SK-N-MC (cell line): ENCODE data around the gene URB2.

Source experiments
- DNase-seq: peaks from one replicate; pipeline ENCODE4 v3.0.0-alpha.2; 2011; ENCODE audit warnings: low read depth, low spot score
- H3K27ac ChIP-seq: fragments of 200-600 bp; sonication (generic); 2 replicates; pipeline ENCODE4 v1.5.1; 2016; ENCODE audit warnings: mixed run types
- H3K36me3 ChIP-seq: fragments of 200-600 bp; sonication (generic); 2 replicates; pipeline ENCODE4 v1.6.1; 2017; ENCODE audit warnings: antibody characterized with exemption, low read length, mixed read lengths; ENCODE audit not compliant: insufficient read depth
- H3K4me3 ChIP-seq: fragments of 200-600 bp; sonication (generic); 2 replicates; pipeline ENCODE4 v1.5.1; 2016
- H3K9ac ChIP-seq: fragments of 200-600 bp; sonication (generic); 2 replicates; pipeline ENCODE4 v1.8.0; 2017; ENCODE audit warnings: mixed run types, mixed read lengths; ENCODE audit not compliant: insufficient read length
- H3K9me3 ChIP-seq: fragments of 200-600 bp; sonication (generic); 2 replicates; pipeline ENCODE4 v1.6.1; 2017; ENCODE audit warnings: low read depth, mild to moderate bottlenecking, antibody characterized with exemption, low read length, moderate library complexity, mixed read lengths
- EZH2 ChIP-seq: fragments of 200-600 bp; sonication (generic); IDR thresholded peaks from one replicate; pipeline ENCODE4 v1.6.1; 2017; ENCODE audit warnings: antibody characterized with exemption
- FOXP2 ChIP-seq: optimal IDR thresholded peaks from 2 replicates; pipeline ENCODE3; 2011; ENCODE audit warnings: mild to moderate bottlenecking, moderate library complexity; ENCODE audit not compliant: insufficient read depth; ENCODE audit errors: extremely low read length, control extremely low read depth
- POLR2AphosphoS5 ChIP-seq: IDR thresholded peaks from 2 replicates; pipeline ENCODE4 v1.6.1; 2012; ENCODE audit warnings: mild to moderate bottlenecking, low read depth, low read length, borderline replicate concordance

The URB2 gene

DNA sequence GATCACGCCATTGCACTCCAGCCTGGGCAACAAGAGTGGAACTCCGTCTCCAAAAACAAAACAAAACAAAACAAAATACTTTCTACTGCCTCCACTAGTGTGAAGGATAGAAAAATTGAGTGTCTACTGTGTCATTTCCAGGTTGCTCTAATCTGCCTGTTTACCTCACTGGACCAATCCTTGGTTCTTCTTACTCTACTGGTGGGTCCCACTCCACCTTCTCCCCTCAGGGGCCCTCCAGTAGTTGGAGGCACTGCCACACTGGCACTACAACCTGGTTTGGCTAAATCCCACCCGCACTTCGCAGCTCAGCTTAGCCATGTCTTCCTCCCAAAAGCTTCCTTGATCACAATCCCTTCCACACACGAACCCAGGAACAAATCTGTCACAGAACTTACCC lies 2.8 kb upstream of the URB2 start:
- Histone ChIP-seq H3K27ac (no peak overlapping the region), H3K9ac (no peak overlapping the region), H3K36me3 (peaks cover under 1% of the 10 kb centered on the region; the same call in 1 of the 2 replicates), H3K9me3 (no peaks in the 10 kb centered on the region), H3K4me3 (no peak overlapping the region)
- no peak for DNase-seq
- TF ChIP-seq FOXP2 (no peak), POLR2AphosphoS5 (no peak), EZH2 (no peak)

DNA sequence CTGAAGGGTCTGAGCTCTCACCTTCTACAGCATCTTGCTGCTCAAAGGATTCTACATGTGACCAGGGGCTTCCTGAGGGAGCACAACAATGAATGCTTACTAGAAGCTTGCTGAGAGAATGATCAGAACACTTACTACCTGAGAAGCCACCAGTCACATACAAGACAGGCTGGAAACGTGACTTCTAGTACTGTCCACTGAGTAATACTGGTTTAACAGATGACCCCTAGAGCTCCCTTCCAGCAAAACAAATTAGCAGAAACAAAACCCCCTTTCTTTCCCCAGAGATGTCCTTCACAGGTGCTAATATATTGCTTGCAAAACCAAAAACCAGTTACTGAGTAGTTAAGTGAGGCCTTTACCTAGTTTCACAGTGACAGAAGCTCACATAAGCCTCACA lies 2.2 kb upstream of the URB2 start:
- Histone ChIP-seq H3K27ac (no peak overlapping the region), H3K9ac (no peak overlapping the region), H3K36me3 (peaks cover 6% of the 10 kb centered on the region), H3K4me3 (peak overlapping the region; percentile 94), H3K9me3 (no peaks in the 10 kb centered on the region)
- TF ChIP-seq EZH2 (no peak), FOXP2 (no peak), POLR2AphosphoS5 (no peak)
- DNase-seq: no peak

DNA sequence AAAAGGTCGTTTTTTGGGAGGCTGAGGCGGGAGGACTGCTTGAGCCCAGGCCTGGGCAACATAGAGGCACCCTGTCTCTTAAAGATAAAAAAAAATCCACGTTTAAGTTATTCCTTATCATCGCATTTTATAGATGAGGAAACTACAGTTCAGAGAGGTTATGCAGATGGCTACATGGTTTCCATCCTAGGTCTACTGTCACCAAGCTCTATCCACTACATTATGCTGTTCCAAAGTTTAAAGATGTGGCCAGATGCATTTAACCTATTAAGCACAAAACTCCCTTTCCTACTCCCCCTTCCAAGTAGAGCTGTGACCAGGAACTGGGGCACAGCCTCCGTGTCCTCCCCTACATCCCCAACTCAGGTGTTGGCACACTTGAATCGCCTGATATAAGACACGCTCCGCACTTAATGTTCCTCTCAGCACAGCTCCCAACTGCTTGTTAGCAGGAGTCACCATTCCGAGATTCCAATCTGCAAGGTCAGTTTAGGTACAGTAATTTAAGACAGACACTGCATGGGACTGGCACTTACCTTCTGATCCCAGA lies 1.5 kb upstream of the URB2 start:
- no peak for DNase-seq
- Histone ChIP-seq H3K36me3 (peaks cover 13% of the 10 kb centered on the region), H3K27ac (no peak overlapping the region), H3K9ac (peak overlapping the region; percentile 77), H3K9me3 (no peaks in the 10 kb centered on the region), H3K4me3 (peak overlapping the region; percentile 94)
- TF ChIP-seq FOXP2 (no peak), EZH2 (no peak), POLR2AphosphoS5 (no peak)

DNA sequence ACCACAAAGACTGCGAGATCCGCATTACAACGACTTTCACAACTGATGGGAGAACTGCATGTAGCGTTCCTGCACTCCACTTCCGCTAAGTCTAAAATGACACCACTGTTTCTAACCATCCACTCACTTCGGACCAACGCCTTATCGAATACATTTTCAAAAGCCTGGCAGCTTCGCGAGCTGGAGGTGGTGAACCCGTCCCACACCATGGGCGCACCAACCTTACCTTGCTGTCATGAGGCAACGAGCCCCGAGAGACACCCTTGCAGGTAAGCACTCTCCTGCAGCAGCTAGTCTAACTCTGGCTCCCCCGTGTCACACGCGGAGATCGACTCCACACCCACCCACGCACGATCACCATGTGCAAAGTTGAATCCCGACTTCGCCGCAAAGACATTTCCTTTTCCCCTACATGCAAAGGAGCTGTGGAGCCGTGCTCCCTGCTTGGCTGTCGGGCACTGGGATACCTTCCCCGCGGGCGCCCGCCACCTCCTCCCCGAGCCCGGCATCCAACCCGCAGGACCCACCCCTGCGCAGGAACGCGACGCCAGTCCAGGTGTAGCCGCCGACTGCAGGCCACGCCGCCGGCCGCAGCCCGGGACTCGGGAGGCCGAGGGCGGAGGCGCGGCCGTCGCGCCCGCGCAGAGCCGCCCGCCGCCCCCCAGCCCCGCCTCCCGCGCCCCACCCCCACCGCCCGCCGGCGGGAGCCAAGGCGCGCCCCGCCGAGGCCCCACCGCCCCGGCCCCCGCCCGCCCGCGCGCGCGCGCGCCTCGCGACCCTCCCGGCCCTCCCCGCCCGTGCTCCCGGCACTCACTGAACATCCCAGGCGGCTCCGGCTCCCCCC lies 754 bp upstream of the URB2 start:
- DNase-seq: no peak
- peak overlapping the region; percentile 90 for H3K9ac ChIP-seq

DNA sequence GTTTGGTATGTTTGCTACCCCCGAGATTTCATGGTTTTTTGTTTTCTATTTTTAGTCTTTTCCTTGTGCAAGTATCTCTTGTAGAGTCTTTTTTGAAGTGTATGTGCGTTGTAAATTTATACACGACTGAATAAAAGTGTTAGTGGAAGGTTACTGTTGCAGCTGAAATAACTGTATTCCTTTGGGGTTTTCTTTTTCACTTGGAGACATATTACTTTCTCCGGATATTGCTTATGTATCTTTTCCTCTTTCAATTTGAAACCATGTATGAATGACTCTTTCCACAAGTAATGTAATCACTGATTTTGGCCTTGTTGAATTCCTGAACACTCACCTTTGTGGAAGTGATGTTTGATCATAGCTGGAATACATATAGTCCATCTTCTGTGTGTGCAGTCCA lies 956 bp downstream of the URB2 start:
- DNase-seq: no peak
- peaks cover 27% of the 10 kb centered on the region for H3K36me3 ChIP-seq
- H3K9ac ChIP-seq: peak overlapping the region; percentile 90
- TF ChIP-seq POLR2AphosphoS5 (no peak), EZH2 (no peak)
- no peaks in the 10 kb centered on the region for H3K9me3 ChIP-seq
- H3K4me3 ChIP-seq: peak overlapping the region; percentile 79
- no peak overlapping the region for H3K27ac ChIP-seq

More for the DNA sequence above, 754 bp upstream of the URB2 start:
- peak overlapping the region; percentile 94 for H3K4me3 ChIP-seq
- H3K9me3 ChIP-seq: no peaks in the 10 kb centered on the region
- H3K27ac ChIP-seq: peak overlapping the region; percentile 67; the same call in 1 of the 2 replicates
- TF ChIP-seq EZH2 (no peak), FOXP2 (no peak), POLR2AphosphoS5 (no peak)
- peaks cover 20% of the 10 kb centered on the region for H3K36me3 ChIP-seq

DNA sequence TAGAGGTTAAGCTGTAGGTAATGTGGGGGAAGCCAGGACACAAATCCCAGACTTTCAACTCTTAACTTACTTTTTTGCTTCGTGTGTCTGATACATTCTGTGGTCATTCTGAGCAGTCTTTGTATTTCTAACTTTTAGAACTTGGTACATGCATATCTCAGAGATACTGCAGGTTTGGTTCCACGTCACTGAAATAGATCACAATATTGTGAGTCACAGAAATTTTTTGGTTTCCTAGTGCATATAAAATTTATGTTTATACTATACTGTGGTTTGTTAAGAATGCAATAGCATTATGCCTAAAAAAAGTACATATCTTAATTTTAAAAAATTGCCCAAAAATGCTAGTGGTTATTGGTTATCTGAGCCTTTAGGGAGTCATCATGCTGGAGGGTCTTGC lies 3.2 kb downstream of the URB2 start:
- Histone ChIP-seq H3K9ac (no peak overlapping the region), H3K36me3 (peaks cover 42% of the 10 kb centered on the region), H3K27ac (no peak overlapping the region), H3K4me3 (no peak overlapping the region), H3K9me3 (no peaks in the 10 kb centered on the region)
- DNase-seq: no peak
- TF ChIP-seq POLR2AphosphoS5 (no peak), FOXP2 (no peak), EZH2 (no peak)

DNA sequence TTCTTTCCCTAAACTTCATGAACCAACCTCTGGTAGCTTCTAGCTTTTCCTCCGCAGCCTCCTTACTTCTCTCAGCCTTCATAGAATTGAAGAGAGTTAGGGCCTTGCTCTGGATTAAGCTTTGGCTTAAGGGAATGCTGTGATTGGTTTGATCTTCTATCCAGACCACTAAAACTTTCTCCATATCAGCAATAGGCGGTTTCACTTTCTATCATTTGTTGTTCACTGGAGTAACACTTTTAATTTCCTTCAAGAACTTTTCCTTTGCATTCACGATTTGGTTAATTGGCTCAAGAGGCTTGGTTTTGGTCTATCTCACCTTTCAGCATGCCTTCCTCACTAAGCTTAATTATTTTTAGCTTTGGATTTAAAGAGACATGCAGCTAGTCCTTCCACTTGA lies 5.1 kb downstream of the URB2 start:
- no peak overlapping the region for H3K27ac ChIP-seq
- no peak overlapping the region for H3K4me3 ChIP-seq
- TF ChIP-seq POLR2AphosphoS5 (no peak), EZH2 (no peak), FOXP2 (no peak)
- peaks cover 61% of the 10 kb centered on the region for H3K36me3 ChIP-seq
- H3K9me3 ChIP-seq: no peaks in the 10 kb centered on the region
- no peak overlapping the region for H3K9ac ChIP-seq
- DNase-seq: no peak

DNA sequence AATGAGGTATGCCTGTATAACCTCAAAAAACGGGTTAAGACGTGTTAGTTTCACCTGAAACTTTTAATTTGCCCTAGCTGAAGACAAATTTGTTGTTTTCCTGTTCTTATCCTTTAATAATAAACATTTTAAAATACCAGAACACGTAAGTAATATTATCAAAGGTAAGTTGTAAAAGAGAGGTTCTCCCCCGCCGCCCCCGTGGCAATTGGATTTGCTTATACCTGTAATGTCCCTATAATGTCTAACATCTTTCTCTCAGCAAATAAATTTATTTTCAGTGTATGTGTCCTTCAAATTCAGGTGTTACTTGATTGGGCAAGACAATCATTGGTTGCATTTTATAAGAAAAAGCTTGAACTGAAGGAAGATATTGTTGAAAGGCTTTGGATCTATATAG lies 5.9 kb downstream of the URB2 start:
- H3K36me3 ChIP-seq: peaks cover 69% of the 10 kb centered on the region

More for the DNA sequence above, 5.9 kb downstream of the URB2 start:
- Histone ChIP-seq H3K27ac (no peak overlapping the region), H3K9ac (no peak overlapping the region), H3K9me3 (no peaks in the 10 kb centered on the region), H3K4me3 (no peak overlapping the region)
- no peak for DNase-seq
- TF ChIP-seq EZH2 (no peak), POLR2AphosphoS5 (no peak), FOXP2 (no peak)
